Prostate gland (tissue), 2 donors: ENCODE measurements around the gene INPP5A. TPM values are rescaled to one million over a fixed set of nuclear protein-coding genes. Genes with fewer than 3 reads are reported as not detected.

ENCODE experiments used
- DNase-seq: peaks from one replicate; pipeline ENCODE4 v3.0.0-alpha.2; 2019; ENCODE audit warnings: low spot score
- H3K27ac ChIP-seq, 2 donors: fragments of 200-600 bp; sonication (generic); 2 replicates each; pipeline ENCODE4 v1.5.1; 2017 to 2019
- H3K27me3 ChIP-seq: fragments of 200-600 bp; sonication (generic); replicated peaks from 2 replicates; pipeline ENCODE4 v1.5.1; 2019; ENCODE audit not compliant: insufficient read depth
- H3K36me3 ChIP-seq, 2 donors: fragments of 200-600 bp; sonication (generic); 1 replicate in 1 of 2; 2 replicates in 1 of 2; pipeline versions ENCODE4 v1.5.1 to v1.8.1; 2017 to 2019
- H3K4me1 ChIP-seq: fragments of 200-600 bp; sonication (generic); replicated peaks from 2 replicates; pipeline ENCODE4 v1.5.1; 2019
- H3K4me3 ChIP-seq, 2 donors: fragments of 200-600 bp; sonication (generic); 2 replicates each; pipeline ENCODE4 v1.5.1; 2017 to 2019
- H3K9me3 ChIP-seq: fragments of 200-600 bp; sonication (generic); 2 replicates; pipeline ENCODE4 v1.5.1; 2017
- CTCF ChIP-seq, 4 experiments: fragments of 200-600 bp in 2 of 4; fragments of 450-650 bp in 2 of 4; sonication (generic) in 2 of 4; IDR thresholded peaks; 1 replicate in 3 of 4; 2 replicates in 1 of 4; pipeline ENCODE4 v1.5.1; 2016 to 2019; ENCODE audit warnings: antibody characterized with exemption in 4 of 4, mild to moderate bottlenecking in 2 of 4, moderate library complexity in 2 of 4
- POLR2A ChIP-seq: fragments of 450-650 bp; IDR thresholded peaks from one replicate; pipeline ENCODE4 v1.6.1; 2016; ENCODE audit warnings: antibody characterized with exemption, mild to moderate bottlenecking
- POLR2AphosphoS5 ChIP-seq: sonication (generic); formaldehyde crosslinking; IDR thresholded peaks from one replicate; pipeline ENCODE4 v1.6.1; 2017; ENCODE audit warnings: antibody characterized with exemption
- WGBS: methylation state at CpG from one replicate; pipeline ENCODE4 v1.1.5; 2018; 5-methylcytosine and 5-hydroxymethylcytosine counted together
- intact Hi-C: fragments of 100-400 bp; cut with DNase I; formaldehyde crosslinking; loops from one replicate; pipeline ENCODE4 v1.14.2; 2022
- total RNA-seq, 2 donors: library from RNA; depleted of rRNA; stranded (reverse); fragments of >200 nt; gene quantifications; one replicate each; pipeline ENCODE4 v1.1.0, GENCODE V29; 2016

Gene INPP5A
- total RNA-seq, 2 donors from 2014 or later: 49.5 to 83.3 TPM

GRCh38 chr10:132774902-132775863 is 237.6 kb downstream of the INPP5A start:
- no peak for TF ChIP-seq POLR2A
- no peak for TF ChIP-seq POLR2AphosphoS5
- no peak for TF ChIP-seq CTCF (IDR thresholded peaks at IDR 0.05)
- Histone ChIP-seq H3K27me3 (no peaks in the 10 kb centered on the region), H3K4me1 (no peaks in the 10 kb centered on the region), H3K27ac (no peak overlapping the region), H3K4me3 (no peak overlapping the region), H3K9me3 (no peaks in the 10 kb centered on the region), H3K36me3 (no peaks in the 10 kb centered on the region)
- no peak for DNase-seq
- whole genome bisulfite sequencing: 67% methylated on average over 20 of the region's 22 CpGs
- intact Hi-C loops: no loop called here

GRCh38 chr10:132776186-132776585 is 238.6 kb downstream of the INPP5A start:
- intact Hi-C loops: no loop called here
- Histone ChIP-seq H3K27ac (no peak overlapping the region), H3K36me3 (no peaks in the 10 kb centered on the region), H3K4me3 (no peak overlapping the region), H3K9me3 (no peaks in the 10 kb centered on the region), H3K4me1 (no peaks in the 10 kb centered on the region), H3K27me3 (no peaks in the 10 kb centered on the region)
- no peak for DNase-seq
- TF ChIP-seq CTCF (IDR thresholded peaks at IDR 0.05) (no peak), POLR2A (no peak), POLR2AphosphoS5 (no peak)
- 92% methylated on average over 18 of the region's 18 CpGs for WGBS

DNA sequence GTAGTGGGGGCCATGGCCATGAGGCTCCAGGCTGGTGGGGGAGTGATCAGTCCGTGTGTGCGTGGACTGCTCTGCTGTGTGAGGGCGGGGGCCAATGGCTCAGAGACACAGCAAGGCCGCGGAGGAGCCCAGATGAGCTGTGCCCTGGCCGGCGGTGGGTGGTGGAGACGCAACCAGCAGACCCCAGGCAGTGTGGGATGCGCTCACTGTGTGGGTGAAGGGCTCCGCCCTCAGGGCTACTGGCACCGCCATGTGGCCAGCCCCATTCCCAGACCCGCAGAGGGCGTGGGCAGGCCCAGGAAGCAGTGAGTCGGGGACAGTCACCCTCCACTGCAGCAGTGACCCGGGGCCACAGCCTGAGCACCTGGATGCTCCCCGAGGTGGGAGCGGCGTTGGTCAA is 239.2 kb downstream of the INPP5A start:
- intact Hi-C loops: no loop called here
- TF ChIP-seq CTCF (IDR thresholded peaks at IDR 0.05) (no peak), POLR2A (no peak), POLR2AphosphoS5 (no peak)
- no peak overlapping the region for H3K4me3 ChIP-seq
- no peaks in the 10 kb centered on the region for H3K36me3 ChIP-seq
- no peaks in the 10 kb centered on the region for H3K4me1 ChIP-seq
- no peaks in the 10 kb centered on the region for H3K27me3 ChIP-seq
- DNase-seq: no peak
- WGBS: 92% methylated on average over 16 of the region's 18 CpGs
- H3K9me3 ChIP-seq: no peaks in the 10 kb centered on the region
- no peak overlapping the region for H3K27ac ChIP-seq

DNA sequence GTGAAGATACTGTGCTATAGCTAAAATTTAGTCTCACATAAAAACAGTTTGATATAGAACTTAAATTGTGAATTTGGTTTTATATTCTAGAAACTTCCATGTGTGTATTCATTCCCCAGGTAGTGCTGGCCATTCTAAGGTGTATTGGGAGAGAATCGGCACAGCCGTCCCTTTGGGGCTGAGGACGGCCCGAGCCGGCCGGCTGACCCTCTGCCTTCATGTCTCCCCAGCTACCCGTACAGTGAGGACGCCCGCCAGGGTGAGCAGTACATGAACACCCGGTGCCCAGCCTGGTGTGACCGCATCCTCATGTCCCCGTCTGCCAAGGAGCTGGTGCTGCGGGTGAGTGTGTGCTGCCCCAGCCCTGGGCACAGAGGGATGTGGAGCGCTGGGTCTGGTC is 239.9 kb downstream of the INPP5A start:
- H3K4me1 ChIP-seq: no peaks in the 10 kb centered on the region
- DNase-seq: no peak
- H3K9me3 ChIP-seq: no peaks in the 10 kb centered on the region
- TF ChIP-seq CTCF (IDR thresholded peaks at IDR 0.05) (no peak), POLR2AphosphoS5 (no peak), POLR2A (no peak)
- H3K4me3 ChIP-seq: no peak overlapping the region
- H3K27ac ChIP-seq: no peak overlapping the region
- no peaks in the 10 kb centered on the region for H3K36me3 ChIP-seq
- H3K27me3 ChIP-seq: no peaks in the 10 kb centered on the region
- intact Hi-C loops: no loop called here
- WGBS: 95% methylated on average over 13 of the region's 14 CpGs
